Colonic mucosa (tissue), 4 donors: ENCODE results near the gene AQP11. TPM values are rescaled to one million over a fixed set of nuclear protein-coding genes. Genes with fewer than 3 reads are reported as not detected.
A peak's percentile ranks its signal among the peaks of the same experiment; 100 is the strongest.
"Not testable (repeated sequence)": the region's sequence is repeated elsewhere in the genome, so short reads cannot be mapped to it uniquely, and the experiment has no call there.

ENCODE experiments used
- DNase-seq: peaks from one replicate; pipeline ENCODE4 v3.0.0-alpha.2; 2020
- H3K27ac ChIP-seq: fragments of 200-600 bp; one replicate; pipeline ENCODE4 v1.8.0; 2021
- H3K27me3 ChIP-seq: fragments of 200-600 bp; one replicate; pipeline ENCODE4 v1.8.0; 2021
- H3K36me3 ChIP-seq: fragments of 200-600 bp; one replicate; pipeline ENCODE4 v1.8.0; 2021
- H3K4me1 ChIP-seq: fragments of 200-600 bp; one replicate; pipeline ENCODE4 v1.8.0; 2021; ENCODE audit warnings: mild to moderate bottlenecking
- H3K4me3 ChIP-seq: fragments of 200-600 bp; one replicate; pipeline ENCODE4 v1.8.0; 2021
- H3K9ac ChIP-seq, 2 donors: one replicate each; pipeline ENCODE4 v1.7.0; 2013; ENCODE audit warnings: control low read depth in 2 of 2, low read depth in 2 of 2, low read length in 2 of 2
- H3K9me3 ChIP-seq: fragments of 200-600 bp; one replicate; pipeline ENCODE4 v1.8.0; 2021
- CTCF ChIP-seq: fragments of 200-600 bp; IDR thresholded peaks from one replicate; pipeline ENCODE4 v1.8.0; 2022; ENCODE audit warnings: antibody characterized with exemption, mild to moderate bottlenecking
- intact Hi-C: fragments of 100-400 bp; cut with DNase I; formaldehyde crosslinking; loops from one replicate; pipeline ENCODE4 v1.14.1; 2022
- total RNA-seq, 2 donors: library from RNA; stranded (reverse); fragmentation: NEBNext Ultra II Directional in 1 of 2; extraction: Animal tissue kit (Norgen Biotek cat#: 25700) in 1 of 2; gene quantifications; one replicate each; pipeline ENCODE4 v1.2.1, GENCODE V29; 2021
- donor health status: healthy.
- donor health status: DM: no; HTN: no; CAD: no.
- donor health status: DM: no; HTN: no; CAD: no.

Gene AQP11
- total RNA-seq, 2 donors from 2014 or later: 4.3 to 5.4 TPM

GRCh38 chr11:77611921-77612320, 22.2 kb downstream of the AQP11 start:
- no peaks in the 10 kb centered on the region for H3K36me3 ChIP-seq
- intact Hi-C loops: no loop called here
- DNase-seq: no peak
- H3K27ac ChIP-seq: no peak overlapping the region
- no peaks in the 10 kb centered on the region for H3K9me3 ChIP-seq
- no peaks in the 10 kb centered on the region for H3K4me1 ChIP-seq
- H3K27me3 ChIP-seq: no peaks in the 10 kb centered on the region
- no peak for TF ChIP-seq CTCF
- H3K4me3 ChIP-seq: no peak overlapping the region
- H3K9ac ChIP-seq: no peak overlapping the region

GRCh38 chr11:77617892-77618291, 28.1 kb downstream of the AQP11 start:
- no peak overlapping the region for H3K4me3 ChIP-seq
- H3K36me3 ChIP-seq: no peaks in the 10 kb centered on the region
- no peak for TF ChIP-seq CTCF
- H3K27ac ChIP-seq: no peak overlapping the region
- H3K4me1 ChIP-seq: no peaks in the 10 kb centered on the region
- DNase-seq: no peak
- intact Hi-C loops: no loop called here
- H3K9ac ChIP-seq: no peak overlapping the region
- no peaks in the 10 kb centered on the region for H3K9me3 ChIP-seq
- H3K27me3 ChIP-seq: no peaks in the 10 kb centered on the region

GRCh38 chr11:77619576-77620198, 29.9 kb downstream of the AQP11 start:
- Histone ChIP-seq H3K9ac (no peak overlapping the region), H3K4me3 (no peak overlapping the region), H3K36me3 (no peaks in the 10 kb centered on the region), H3K4me1 (no peaks in the 10 kb centered on the region), H3K9me3 (no peaks in the 10 kb centered on the region), H3K27ac (no peak overlapping the region), H3K27me3 (no peaks in the 10 kb centered on the region)
- TF ChIP-seq CTCF: peak; percentile 74
- intact Hi-C loops: loop anchor here (5.0 kb wide), 1 partner anchor 427 kb away; no protein-coding TSS in a partner anchor
- peak; percentile 50 for DNase-seq

GRCh38 chr11:77630157-77630710, 40.5 kb downstream of the AQP11 start:
- no peaks in the 10 kb centered on the region for H3K9me3 ChIP-seq
- no peak overlapping the region for H3K27ac ChIP-seq
- H3K4me3 ChIP-seq: no peak overlapping the region
- DNase-seq: no peak
- intact Hi-C loops: no loop called here
- TF ChIP-seq CTCF: no peak
- no peak overlapping the region for H3K9ac ChIP-seq
- no peaks in the 10 kb centered on the region for H3K36me3 ChIP-seq
- no peaks in the 10 kb centered on the region for H3K27me3 ChIP-seq
- no peaks in the 10 kb centered on the region for H3K4me1 ChIP-seq

GRCh38 chr11:77633926-77634325, 44.2 kb downstream of the AQP11 start:
- intact Hi-C loops, H3K36me3 ChIP-seq, H3K9ac ChIP-seq, DNase-seq, H3K4me3 ChIP-seq, H3K4me1 ChIP-seq, H3K9me3 ChIP-seq, H3K27me3 ChIP-seq, H3K27ac ChIP-seq: not testable (repeated sequence)

- intact Hi-C loops: no loop called here
- no peaks in the 10 kb centered on the region for H3K27me3 ChIP-seq
- no peaks in the 10 kb centered on the region for H3K9me3 ChIP-seq
Observed at GRCh38 chr11:77636731-77637344, 47.1 kb downstream of the AQP11 start.

More at GRCh38 chr11:77636731-77637344, 47.1 kb downstream of the AQP11 start:
- Histone ChIP-seq H3K9ac (peak overlapping the region; percentile 65 to 86), H3K4me1 (peaks cover 7% of the 10 kb centered on the region), H3K27ac (peak overlapping the region; percentile 26), H3K36me3 (no peaks in the 10 kb centered on the region), H3K4me3 (peak overlapping the region; percentile 59)
- no peak for TF ChIP-seq CTCF
- no peak for DNase-seq
